ENCODE data around the gene MARVELD3.
"Not testable (repeated sequence)": the region's sequence is repeated elsewhere in the genome, so short reads cannot be mapped to it uniquely, and the experiment has no call there.

MARVELD3 gene

GRCh38 chr16:71671165-71671564 is 45.2 kb downstream of the MARVELD3 start:
- no peak for DNase-seq (ENCODE audit: low read depth in 2 of 2)

- DNase-seq (ENCODE audit: low read depth in 2 of 2), result no peak
These were observed 46.1 kb downstream of the MARVELD3 start for GRCh38 chr16:71672125-71672524.

GRCh38 chr16:71672803-71673581 is 47.0 kb downstream of the MARVELD3 start:
- no peak for DNase-seq (ENCODE audit: low read depth in 2 of 2)

- no peak for DNase-seq (ENCODE audit: low read depth in 2 of 2)
These were observed 47.6 kb downstream of the MARVELD3 start for GRCh38 chr16:71673582-71673973.

- no peak for DNase-seq (ENCODE audit: low read depth in 2 of 2)
These were observed 48.2 kb downstream of the MARVELD3 start for GRCh38 chr16:71674229-71674628.

- no peak for DNase-seq (ENCODE audit: low read depth in 2 of 2)
These were observed 49.4 kb downstream of the MARVELD3 start for GRCh38 chr16:71675380-71675779.

- no peak for DNase-seq (ENCODE audit: low read depth in 2 of 2)
These were observed 50.3 kb downstream of the MARVELD3 start for GRCh38 chr16:71676236-71676635.

- no peak for DNase-seq (ENCODE audit: low read depth in 2 of 2)
These were observed 55.4 kb downstream of the MARVELD3 start for GRCh38 chr16:71681360-71681759.

GRCh38 chr16:71684280-71684679 is 58.3 kb downstream of the MARVELD3 start:
- not testable (repeated sequence) for DNase-seq (ENCODE audit: low read depth in 2 of 2)
